ENCODE data around the gene RAB6B.

GRCh38 chr3:133855002-133855370 lies 40.7 kb downstream of the RAB6B start:
- TF ChIP-seq ZNF114 (CRISPR knock-in tag; IDR thresholded peaks at IDR 0.05) (no peak), CTCF (conservative IDR thresholded peaks at IDR 0.05; ENCODE audit: low read depth in 2 of 2) (no peak), JUNB (IDR thresholded peaks at IDR 0.05; ENCODE audit: unreplicated experiment) (no peak), EZH2 (IDR thresholded peaks at IDR 0.05; ENCODE audit: low read depth, unreplicated experiment) (no peak), POLR2AphosphoS5 (IDR thresholded peaks at IDR 0.05; ENCODE audit: low read depth) (no peak), CREB1 (CRISPR knock-in tag; IDR thresholded peaks at IDR 0.05; ENCODE audit: low read depth) (no peak), EZH2phosphoT487 (IDR thresholded peaks at IDR 0.05; ENCODE audit: unreplicated experiment) (no peak), ETS1 (IDR thresholded peaks at IDR 0.05) (no peak), REST (IDR thresholded peaks at IDR 0.05; ENCODE audit: unreplicated experiment) (no peak), STAT1 (IDR thresholded peaks at IDR 0.05; ENCODE audit: unreplicated experiment) (no peak)
